ENCODE data around the gene SPPL2A. TPM values are rescaled to one million over a fixed set of nuclear protein-coding genes. Genes with fewer than 3 reads are reported as not detected.

The SPPL2A gene
- total RNA-seq, 1 experiment from 2014 or later, result 64.4 TPM

DNA sequence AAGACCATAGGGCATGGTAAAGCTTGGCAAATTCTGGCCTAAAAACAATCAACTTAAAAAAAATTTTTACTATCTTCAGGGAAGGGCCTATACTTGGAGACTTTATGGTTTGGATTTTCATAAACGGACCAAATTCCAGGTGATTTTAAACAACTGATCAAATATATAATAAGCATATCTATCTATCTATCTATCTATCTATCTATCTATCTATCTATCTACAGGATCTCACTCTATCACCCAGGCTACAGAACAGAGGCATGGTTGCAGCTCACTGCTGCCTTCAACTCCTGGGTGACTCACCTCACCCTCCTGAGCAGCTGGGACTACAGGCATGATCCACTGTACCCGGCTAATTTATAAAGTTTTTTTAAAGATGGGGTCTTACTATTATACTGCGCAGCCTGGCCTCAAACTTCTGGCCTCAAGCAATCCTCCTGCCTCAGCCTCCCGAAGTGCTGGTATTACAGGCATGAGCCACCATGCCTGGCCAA is 6.7 kb downstream of the SPPL2A start:
- H3K4ac ChIP-seq (ENCODE audit: low read depth, low read length), result no peak overlapping the region
- H3K23me2 ChIP-seq (ENCODE audit: insufficient read length, low read depth, low read length, poor library complexity, severe bottlenecking), result no peaks in the 10 kb centered on the region
- Mint-ChIP-seq H3K27me3 (ENCODE audit: low read depth) (no peaks in the 10 kb centered on the region), H3K36me3 (ENCODE audit: insufficient read depth in 1 of 3, low read depth in 3 of 3) (peaks cover 0 to 13% (median 0%) of the 10 kb centered on the region in 3 experiments; a peak in 3 of 7 replicates), H3K4me1 (peaks cover 5% of the 10 kb centered on the region in 2 experiments), H3K4me3 (no peak overlapping the region; a peak in 1 of 5 replicates), H3K27ac (no peak overlapping the region), H3K9me3 (no peaks in the 10 kb centered on the region)
- no peak overlapping the region for H2BK12ac ChIP-seq (ENCODE audit: insufficient read length, low read depth, low read length)
- no peak overlapping the region for H2BK20ac ChIP-seq (ENCODE audit: low read depth, low read length, poor library complexity, severe bottlenecking)
- H2BK5ac ChIP-seq (ENCODE audit: insufficient read length, low read length), result no peak overlapping the region
- H3K79me1 ChIP-seq (ENCODE audit: insufficient read depth, low read depth, low read length, poor library complexity, severe bottlenecking), result peaks cover 9% of the 10 kb centered on the region
- no peak overlapping the region for H2AFZ ChIP-seq (ENCODE audit: low read length)
- DNase-seq, result no peak
- no peak overlapping the region for H2AK5ac ChIP-seq (ENCODE audit: insufficient read length, low read length)
- H3K9me3 ChIP-seq (ENCODE audit: control insufficient read depth, low read depth, low read length), result no peaks in the 10 kb centered on the region
- no CpG with 5 or more reads among the region's 4 CpGs for WGBS (ENCODE audit: extremely low coverage, insufficient read length, low lambda C conversion rate)
- H4K91ac ChIP-seq (ENCODE audit: insufficient read length, low read depth, low read length), result no peak overlapping the region
- H3K27ac ChIP-seq (ENCODE audit: insufficient read length, low read depth, low read length), result no peak overlapping the region
- no peak overlapping the region for H3K18ac ChIP-seq (ENCODE audit: insufficient read length, low read depth, low read length)
- no peak overlapping the region for H2BK15ac ChIP-seq (ENCODE audit: low read depth, low read length)
- H3K79me2 ChIP-seq (ENCODE audit: insufficient read depth, low read length), result peaks cover 3% of the 10 kb centered on the region; the same call in 1 of the 2 replicates
- no peak overlapping the region for H3K23ac ChIP-seq (ENCODE audit: insufficient read length, low read depth, low read length)
- no peaks in the 10 kb centered on the region for H3K27me3 ChIP-seq (ENCODE audit: insufficient read depth, low read length)
- H3T11ph ChIP-seq (ENCODE audit: low read length), result no peak overlapping the region
- H4K8ac ChIP-seq (replicated peaks; ENCODE audit: insufficient read length, low read depth, low read length), result no peak overlapping the region
- no peak overlapping the region for H2BK120ac ChIP-seq (ENCODE audit: low read depth, low read length, poor library complexity, severe bottlenecking)
- no peak overlapping the region for H3K4me2 ChIP-seq (ENCODE audit: insufficient read depth, insufficient read length, low read length)
- H4K20me1 ChIP-seq (ENCODE audit: control insufficient read depth, insufficient read depth, insufficient read length), result no peaks in the 10 kb centered on the region
- no peak overlapping the region for H4K5ac ChIP-seq (ENCODE audit: insufficient read length, low read depth, low read length)
- H3K14ac ChIP-seq (ENCODE audit: insufficient read depth, low read length), result no peak overlapping the region
- no peaks in the 10 kb centered on the region for H3K4me1 ChIP-seq (ENCODE audit: insufficient read depth, low read length)
- H3K9ac ChIP-seq (ENCODE audit: extremely low read depth, insufficient read length, low read length), result no peak overlapping the region
- TF ChIP-seq, protein P1, sequence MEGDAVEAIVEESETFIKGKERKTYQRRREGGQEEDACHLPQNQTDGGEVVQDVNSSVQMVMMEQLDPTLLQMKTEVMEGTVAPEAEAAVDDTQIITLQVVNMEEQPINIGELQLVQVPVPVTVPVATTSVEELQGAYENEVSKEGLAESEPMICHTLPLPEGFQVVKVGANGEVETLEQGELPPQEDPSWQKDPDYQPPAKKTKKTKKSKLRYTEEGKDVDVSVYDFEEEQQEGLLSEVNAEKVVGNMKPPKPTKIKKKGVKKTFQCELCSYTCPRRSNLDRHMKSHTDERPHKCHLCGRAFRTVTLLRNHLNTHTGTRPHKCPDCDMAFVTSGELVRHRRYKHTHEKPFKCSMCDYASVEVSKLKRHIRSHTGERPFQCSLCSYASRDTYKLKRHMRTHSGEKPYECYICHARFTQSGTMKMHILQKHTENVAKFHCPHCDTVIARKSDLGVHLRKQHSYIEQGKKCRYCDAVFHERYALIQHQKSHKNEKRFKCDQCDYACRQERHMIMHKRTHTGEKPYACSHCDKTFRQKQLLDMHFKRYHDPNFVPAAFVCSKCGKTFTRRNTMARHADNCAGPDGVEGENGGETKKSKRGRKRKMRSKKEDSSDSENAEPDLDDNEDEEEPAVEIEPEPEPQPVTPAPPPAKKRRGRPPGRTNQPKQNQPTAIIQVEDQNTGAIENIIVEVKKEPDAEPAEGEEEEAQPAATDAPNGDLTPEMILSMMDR (conservative IDR thresholded peaks at IDR 0.05), result no peak
- H3K56ac ChIP-seq (ENCODE audit: insufficient read length, low read depth, low read length), result no peak overlapping the region
